PC-3 (cell line): ENCODE measurements around the gene TTC31. TPM values are rescaled to one million over a fixed set of nuclear protein-coding genes. Genes with fewer than 3 reads are reported as not detected.

Source experiments
- ATAC-seq: fragments of 200-7000 bp; cut with Tn5 transposase; 2 replicates; pipeline ENCODE4 v1.9.1; 2020; ENCODE audit warnings: mild to moderate bottlenecking, moderate library complexity
- BruUV-seq: library from RNA; stranded (reverse); fragments of 400-500 nt; replicated peaks from 2 replicates; lab custom pipeline; 2021; lab: Mats Ljungman, UMichigan
- CTCF ChIA-PET: fragments of 300-600 bp; sonication (Branson Sonifier 250); formaldehyde crosslinking; loops from one replicate; lab custom pipeline; 2022; ENCODE audit warnings: antibody characterized with exemption; lab: Charles Lee
- POLR2A ChIA-PET: fragments of 300-600 bp; sonication (Branson Sonifier 250); formaldehyde crosslinking; loops from one replicate; lab custom pipeline; 2022; ENCODE audit warnings: antibody characterized with exemption; ENCODE audit not compliant: unreplicated experiment; lab: Charles Lee
- DNase-seq: peaks from one replicate; pipeline ENCODE4 v3.0.0-alpha.2; 2015
- H2AFZ ChIP-seq: fragments of 300-600 bp; sonication (generic); 2 replicates; pipeline ENCODE4 v1.6.0; 2016; ENCODE audit warnings: antibody characterized with exemption, low read length
- H3F3A ChIP-seq: fragments of 300-600 bp; sonication (generic); one replicate; pipeline ENCODE4 v1.6.0; 2017; ENCODE audit warnings: antibody characterized with exemption, low read length, control low read depth, mild to moderate bottlenecking; ENCODE audit not compliant: unreplicated experiment
- H3K27ac ChIP-seq: fragments of 300-600 bp; sonication (generic); 2 replicates; pipeline ENCODE4 v1.5.1; 2016; ENCODE audit warnings: mild to moderate bottlenecking, low read length
- H3K27me3 ChIP-seq: fragments of 300-600 bp; sonication (generic); 2 replicates; pipeline ENCODE4 v1.6.1; 2016; ENCODE audit warnings: low read length, mixed read lengths
- H3K36me3 ChIP-seq: fragments of 300-600 bp; sonication (generic); 2 replicates; pipeline ENCODE4 v1.6.1; 2016; ENCODE audit warnings: low read depth, mixed run types, low read length, mixed read lengths
- H3K4me1 ChIP-seq: fragments of 300-600 bp; sonication (generic); 2 replicates; pipeline ENCODE4 v1.5.1; 2016; ENCODE audit warnings: low read length; ENCODE audit not compliant: insufficient read depth
- H3K4me2 ChIP-seq: fragments of 300-600 bp; sonication (generic); 2 replicates; pipeline ENCODE4 v1.6.0; 2016; ENCODE audit warnings: low read length
- H3K4me3 ChIP-seq: fragments of 300-600 bp; sonication (generic); 2 replicates; pipeline ENCODE4 v1.5.1; 2016; ENCODE audit warnings: mild to moderate bottlenecking, low read length, mixed read lengths
- H3K79me2 ChIP-seq: fragments of 300-600 bp; sonication (generic); 2 replicates; pipeline ENCODE4 v1.6.1; 2017; ENCODE audit warnings: low read length, mixed read lengths
- H3K9ac ChIP-seq: fragments of 300-600 bp; sonication (generic); 2 replicates; pipeline ENCODE4 v1.6.0; 2016; ENCODE audit warnings: mild to moderate bottlenecking, low read length
- H3K9me2 ChIP-seq: fragments of 300-600 bp; sonication (generic); replicated peaks from 2 replicates; pipeline ENCODE4 v1.6.1; 2016; ENCODE audit warnings: mixed run types, low read length, mixed read lengths
- H3K9me3 ChIP-seq: fragments of 300-600 bp; sonication (generic); 2 replicates; pipeline ENCODE4 v1.6.1; 2016; ENCODE audit warnings: low read length, mixed read lengths
- H4K20me1 ChIP-seq: fragments of 300-600 bp; sonication (generic); 2 replicates; pipeline ENCODE4 v1.6.1; 2016; ENCODE audit warnings: low read length, mixed read lengths
- CTCF ChIP-seq: fragments of 300-600 bp; sonication (generic); conservative IDR thresholded peaks from 2 replicates; pipeline ENCODE4 v1.5.1; 2017; ENCODE audit warnings: antibody characterized with exemption, low read depth, mild to moderate bottlenecking, low read length
- EZH2 ChIP-seq: fragments of 300-600 bp; sonication (generic); IDR thresholded peaks from one replicate; pipeline ENCODE4 v1.6.1; 2017; ENCODE audit warnings: antibody characterized with exemption, mild to moderate bottlenecking, low read length; ENCODE audit not compliant: unreplicated experiment
- EZH2phosphoT487 ChIP-seq: fragments of 300-600 bp; sonication (generic); IDR thresholded peaks from 2 replicates; pipeline ENCODE4 v1.6.1; 2018; ENCODE audit warnings: mild to moderate bottlenecking, antibody characterized with exemption, low read length, borderline replicate concordance
- intact Hi-C: fragments of 100-400 bp; cut with micrococcal nuclease; formaldehyde crosslinking; loops from 2 replicates; pipeline ENCODE4 v1.9.0; 2023
- total RNA-seq: library from RNA; depleted of rRNA; stranded (reverse); fragments of >200 nt; gene quantifications from 2 replicates; pipeline ENCODE4 v1.2.3, GENCODE V29; 2014; rRNA removed

Gene TTC31
- total RNA-seq, 1 experiment from 2014 or later: 21.1 TPM

- no peaks in the 10 kb centered on the region for H3K4me1 ChIP-seq
- H3K4me3 ChIP-seq: no peak overlapping the region
- H3K4me2 ChIP-seq: no peak overlapping the region
- ATAC-seq (no peak), DNase-seq (no peak)
- intact Hi-C loops: no loop called here
- no peak overlapping the region for H3K27ac ChIP-seq
- H3K9ac ChIP-seq: no peak overlapping the region
- H3K27me3 ChIP-seq: no peaks in the 10 kb centered on the region
- ChIA-PET POLR2A (no interaction called here), CTCF (no interaction called here)
- no peak overlapping the region for H2AFZ ChIP-seq
- no peaks in the 10 kb centered on the region for H4K20me1 ChIP-seq
- H3K36me3 ChIP-seq: no peaks in the 10 kb centered on the region
- H3K79me2 ChIP-seq: no peaks in the 10 kb centered on the region
- TF ChIP-seq CTCF: no peak
- TF ChIP-seq EZH2phosphoT487: no peak
- TF ChIP-seq EZH2: no peak
- no peaks in the 10 kb centered on the region for H3K9me2 ChIP-seq
- no peaks in the 10 kb centered on the region for H3K9me3 ChIP-seq
- no peaks in the 10 kb centered on the region for H3F3A ChIP-seq
- BruUV-seq: no TSS peak
Measured at GRCh38 chr2:74542978-74543377, 60.1 kb downstream of the TTC31 start.

Other genes with a start within 250 kb of the TTC31 start
- gene SLC4A5, start 139.7 kb upstream of the TTC31 start, total RNA-seq: 0.40 and 2.4 TPM in 2 replicates
- gene DCTN1, start 102.8 kb upstream of the TTC31 start, total RNA-seq: 67.8 and 91.0 TPM in 2 replicates
- gene C2orf81, start 61.5 kb upstream of the TTC31 start, total RNA-seq: 1.6 and 2.4 TPM in 2 replicates
- gene WDR54, start 61.4 kb upstream of the TTC31 start, total RNA-seq: 38.8 and 41.0 TPM in 2 replicates
- 90.5 and 138 TPM in 2 replicates for gene RTKN, start 41.1 kb upstream of the TTC31 start, total RNA-seq
- gene INO80B, start 28.0 kb upstream of the TTC31 start, total RNA-seq: 26.2 and 34.6 TPM in 2 replicates
- 57.5 and 64.4 TPM in 2 replicates for gene WBP1, start 24.6 kb upstream of the TTC31 start, total RNA-seq
- gene MOGS, start 17.7 kb upstream of the TTC31 start, total RNA-seq: 60.6 and 70.1 TPM in 2 replicates
- 86.9 and 102 TPM in 2 replicates for gene MRPL53, start 10.4 kb upstream of the TTC31 start, total RNA-seq
- 14.7 and 21.1 TPM in 2 replicates for gene CCDC142, start 83 bp upstream of the TTC31 start, total RNA-seq
- gene LBX2, start 16.5 kb downstream of the TTC31 start, total RNA-seq: not detected in 2 replicates
- 31.2 and 35.7 TPM in 2 replicates for gene PCGF1, start 24.6 kb downstream of the TTC31 start, total RNA-seq
- gene TLX2, start 31.4 kb downstream of the TTC31 start, total RNA-seq: 3.1 and 3.4 TPM in 2 replicates
- 0.07 and 0.63 TPM in 2 replicates for gene DQX1, start 43.1 kb downstream of the TTC31 start, total RNA-seq
- 218 and 233 TPM in 2 replicates for gene AUP1, start 46.6 kb downstream of the TTC31 start, total RNA-seq
- 71.8 and 77.5 TPM in 2 replicates for gene HTRA2, start 46.9 kb downstream of the TTC31 start, total RNA-seq
- gene LOXL3, start 70.9 kb downstream of the TTC31 start, total RNA-seq: 5.8 and 12.4 TPM in 2 replicates
- 4.7 and 6.0 TPM in 2 replicates for gene DOK1, start 71.6 kb downstream of the TTC31 start, total RNA-seq
- gene M1AP, start 165.2 kb downstream of the TTC31 start, total RNA-seq: not detected in 2 replicates
- gene SEMA4F, start 171.2 kb downstream of the TTC31 start, total RNA-seq: 7.6 and 13.9 TPM in 2 replicates